Caco-2 (cell line): ENCODE data around the gene UBAP1. TPM values are rescaled to one million over a fixed set of nuclear protein-coding genes. Genes with fewer than 3 reads are reported as not detected.

Source experiments
- BruUV-seq: library from RNA; stranded (reverse); fragments of 400-500 nt; replicated peaks from 2 replicates; lab custom pipeline; 2021; lab: Mats Ljungman, UMichigan
- CTCF ChIA-PET: fragments of 300-600 bp; sonication (Branson Sonifier 250); formaldehyde crosslinking; loops from one replicate; lab custom pipeline; 2022; ENCODE audit warnings: antibody characterized with exemption; lab: Charles Lee
- POLR2A ChIA-PET: fragments of 300-600 bp; sonication (Branson Sonifier 250); formaldehyde crosslinking; loops from one replicate; lab custom pipeline; 2022; ENCODE audit warnings: antibody characterized with exemption; lab: Charles Lee
- DNase-seq, 2 experiments: peaks; one replicate each; pipeline versions ENCODE4 v3.0.0 to v3.0.0-alpha.2; 2020 to 2022
- H3K27me3 ChIP-seq: replicated peaks from 2 replicates; pipeline ENCODE4 v1.6.0; 2011; ENCODE audit warnings: low read length; ENCODE audit not compliant: control insufficient read depth, insufficient read depth
- H3K36me3 ChIP-seq: 2 replicates; pipeline ENCODE4 v1.5.1; 2011; ENCODE audit warnings: low read length; ENCODE audit not compliant: control insufficient read depth, insufficient read depth
- H3K4me1 ChIP-seq: fragments of 250-450 bp; sonication (Bioruptor Pico); 2 replicates; pipeline ENCODE4 v1.5.1; 2020; ENCODE audit warnings: mild to moderate bottlenecking
- H3K4me3 ChIP-seq: 2 replicates; pipeline ENCODE4 v1.5.1; 2011; ENCODE audit warnings: low read depth, mild to moderate bottlenecking, control low read depth, low read length
- H3K9me3 ChIP-seq: fragments of 250-450 bp; sonication (Bioruptor Pico); 2 replicates; pipeline ENCODE4 v1.5.1; 2020; ENCODE audit warnings: mild to moderate bottlenecking, moderate library complexity
- H3K27ac Mint-ChIP-seq: one replicate; pipeline ENCODE4 v1.8.0; 2022; ENCODE audit warnings: mixed read lengths; ENCODE audit not compliant: unreplicated experiment
- H3K27me3 Mint-ChIP-seq: one replicate; pipeline ENCODE4 v1.8.0; 2022; ENCODE audit warnings: mixed read lengths; ENCODE audit not compliant: insufficient read depth, unreplicated experiment
- H3K36me3 Mint-ChIP-seq: one replicate; pipeline ENCODE4 v1.8.0; 2022; ENCODE audit warnings: mild to moderate bottlenecking, mixed read lengths; ENCODE audit not compliant: insufficient read depth, unreplicated experiment
- H3K4me1 Mint-ChIP-seq: one replicate; pipeline ENCODE4 v1.8.0; 2022; ENCODE audit warnings: low read depth, mixed read lengths; ENCODE audit not compliant: unreplicated experiment
- H3K4me3 Mint-ChIP-seq: one replicate; pipeline ENCODE4 v1.8.0; 2022; ENCODE audit warnings: mild to moderate bottlenecking, moderate library complexity, mixed read lengths; ENCODE audit not compliant: unreplicated experiment
- H3K9me3 Mint-ChIP-seq: one replicate; pipeline ENCODE4 v1.8.0; 2022; ENCODE audit warnings: mixed read lengths; ENCODE audit not compliant: unreplicated experiment
- CTCF ChIP-seq, 2 experiments: fragments of 200-600 bp in 1 of 2; IDR thresholded peaks; 1 replicate in 1 of 2; 2 replicates in 1 of 2; pipeline versions ENCODE4 v1.5.1 to v1.8.0; 2011 to 2022; ENCODE audit warnings: antibody characterized with exemption in 1 of 2, control low read depth in 1 of 2, inconsistent platforms in 1 of 2, low read depth in 1 of 2, low read length in 1 of 2, mild to moderate bottlenecking in 1 of 2, moderate library complexity in 1 of 2; ENCODE audit not compliant: insufficient read depth in 1 of 2, severe bottlenecking in 1 of 2, unreplicated experiment in 1 of 2
- intact Hi-C: fragments of 100-400 bp; cut with micrococcal nuclease; formaldehyde crosslinking; loops from one replicate; pipeline ENCODE4 v1.10.0; 2022; ENCODE audit not compliant: unreplicated experiment
- total RNA-seq: library from RNA; stranded (reverse); gene quantifications from 2 replicates; pipeline ENCODE4 v1.2.3, GENCODE V29; 2022

The UBAP1 gene
- total RNA-seq, 1 experiment from 2014 or later = 33.2 TPM

DNA sequence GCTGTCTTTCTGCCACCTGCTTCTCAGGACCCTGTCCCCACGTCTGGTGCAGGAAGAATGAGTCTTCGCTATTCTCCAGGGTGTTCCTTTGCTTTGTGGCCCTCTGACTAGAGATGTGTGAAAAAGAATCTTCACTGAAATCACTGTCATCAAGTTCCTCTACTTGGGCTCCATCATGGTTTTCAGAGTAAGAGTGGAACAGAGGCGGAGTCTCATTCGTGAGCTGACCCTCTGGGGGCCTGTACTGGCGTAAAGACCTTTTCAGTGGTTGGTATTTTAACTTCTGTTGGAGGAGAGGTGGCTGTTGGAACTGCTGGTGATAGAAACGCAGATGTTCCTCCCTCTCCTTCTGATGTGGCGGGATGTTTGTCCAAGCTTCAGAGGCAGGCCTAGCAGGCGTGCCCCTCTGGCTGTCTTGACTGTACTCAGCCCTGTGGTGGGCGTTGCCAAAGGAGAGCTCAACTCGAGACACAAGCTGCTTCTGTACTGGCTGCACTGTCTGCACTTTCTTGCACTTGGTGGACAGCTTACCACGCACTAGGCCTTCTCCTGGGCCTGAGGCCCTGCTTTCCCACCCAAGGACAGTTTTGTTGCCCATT lies 78.2 kb downstream of the UBAP1 start:
- Mint-ChIP-seq H3K4me3 (no peak overlapping the region), H3K27me3 (no peaks in the 10 kb centered on the region), H3K36me3 (peaks cover 33% of the 10 kb centered on the region), H3K4me1 (no peaks in the 10 kb centered on the region), H3K27ac (peak overlapping the region; percentile 25), H3K9me3 (no peaks in the 10 kb centered on the region)
- no peak for DNase-seq
- H3K36me3 ChIP-seq = peaks cover 7% of the 10 kb centered on the region
- H3K4me1 ChIP-seq = no peaks in the 10 kb centered on the region
- no peak for TF ChIP-seq CTCF (IDR thresholded peaks at IDR 0.05; ENCODE audit: insufficient read depth in 1 of 2, low read depth in 1 of 2, low read length in 1 of 2, severe bottlenecking in 1 of 2, unreplicated experiment in 1 of 2)
- no TSS peak for BruUV-seq
- ChIA-PET POLR2A (no interaction called here), CTCF (no interaction called here)
- H3K27me3 ChIP-seq = no peaks in the 10 kb centered on the region
- intact Hi-C loops = loop anchor here (2.0 to 10.0 kb wide), 2 partner anchors 122 to 332 kb away; no protein-coding TSS in a partner anchor
- no peak overlapping the region for H3K4me3 ChIP-seq
- H3K9me3 ChIP-seq = no peaks in the 10 kb centered on the region

DNA sequence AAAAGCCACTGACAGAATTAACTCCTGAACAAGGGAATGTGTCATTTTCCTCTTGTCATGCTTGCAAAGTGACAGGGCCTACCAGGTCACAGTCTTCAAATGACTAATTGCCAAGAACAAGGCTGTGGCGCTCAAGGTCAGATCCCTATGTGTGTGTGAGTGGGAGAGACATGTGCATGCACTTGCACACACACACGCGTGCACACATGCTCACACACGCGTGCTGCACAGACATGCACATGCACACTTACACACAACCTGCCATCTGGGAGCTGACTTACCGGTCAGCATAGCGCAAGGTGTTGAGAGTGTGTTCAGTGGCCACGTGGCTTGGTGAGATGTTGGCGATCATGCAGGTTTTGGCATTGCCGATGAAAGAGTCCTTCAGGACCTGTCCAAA lies 80.5 kb downstream of the UBAP1 start:
- H3K9me3 Mint-ChIP-seq = no peaks in the 10 kb centered on the region
- H3K36me3 Mint-ChIP-seq = peaks cover 11% of the 10 kb centered on the region
- Histone ChIP-seq H3K9me3 (no peaks in the 10 kb centered on the region), H3K27me3 (no peaks in the 10 kb centered on the region), H3K4me3 (no peak overlapping the region), H3K4me1 (no peaks in the 10 kb centered on the region), H3K36me3 (peaks cover 3% of the 10 kb centered on the region)
- no peaks in the 10 kb centered on the region for H3K27me3 Mint-ChIP-seq
- POLR2A ChIA-PET = no interaction called here
- H3K27ac Mint-ChIP-seq = no peak overlapping the region
- CTCF ChIA-PET = no interaction called here
- no peak overlapping the region for H3K4me3 Mint-ChIP-seq
- no TSS peak for BruUV-seq
- TF ChIP-seq CTCF (IDR thresholded peaks at IDR 0.05; ENCODE audit: insufficient read depth in 1 of 2, low read depth in 1 of 2, low read length in 1 of 2, severe bottlenecking in 1 of 2, unreplicated experiment in 1 of 2) = no peak
- intact Hi-C loops = loop anchor here (10.0 kb wide), 1 partner anchor 335 kb away; no protein-coding TSS in a partner anchor
- no peaks in the 10 kb centered on the region for H3K4me1 Mint-ChIP-seq
- DNase-seq = no peak

- H3K9me3 ChIP-seq = no peaks in the 10 kb centered on the region
- no peaks in the 10 kb centered on the region for H3K4me1 Mint-ChIP-seq
- no peak overlapping the region for H3K27ac Mint-ChIP-seq
- no peak for DNase-seq
- no TSS peak for BruUV-seq
- ChIA-PET POLR2A (no interaction called here), CTCF (no interaction called here)
- H3K27me3 ChIP-seq = no peaks in the 10 kb centered on the region
- H3K4me3 ChIP-seq = no peak overlapping the region
- intact Hi-C loops = no loop called here
- H3K4me1 ChIP-seq = no peaks in the 10 kb centered on the region
- no peaks in the 10 kb centered on the region for H3K36me3 Mint-ChIP-seq
- TF ChIP-seq CTCF (IDR thresholded peaks at IDR 0.05; ENCODE audit: insufficient read depth in 1 of 2, low read depth in 1 of 2, low read length in 1 of 2, severe bottlenecking in 1 of 2, unreplicated experiment in 1 of 2) = no peak
- no peaks in the 10 kb centered on the region for H3K27me3 Mint-ChIP-seq
- H3K36me3 ChIP-seq = no peaks in the 10 kb centered on the region
- H3K9me3 Mint-ChIP-seq = no peaks in the 10 kb centered on the region
- no peak overlapping the region for H3K4me3 Mint-ChIP-seq
Observed at GRCh38 chr9:34262971-34263370, 84.1 kb downstream of the UBAP1 start.
